Measurements from ENCODE around the gene GAL. TPM values are rescaled to one million over a fixed set of nuclear protein-coding genes. Genes with fewer than 3 reads are reported as not detected.

The GAL gene
- total and polyA plus RNA-seq, 11 donors: 0.35 to 7.0 (median 1.0) TPM; not detected in 6

GRCh38 chr11:68710409-68710808 is 26.1 kb downstream of the GAL start:
- 84 to 88% (median 85%) methylated on average over 11 of the region's 11 CpGs for WGBS, 4 donors
- DNase-seq (no peak), ATAC-seq (no peak)
- Histone ChIP-seq H3K4me1 (peaks cover 0 to 6% (median 0%) of the 10 kb centered on the region in 12 donors), H3K27me3 (peaks cover 0 to 17% (median 0%) of the 10 kb centered on the region in 9 donors), H3K36me3 (no peaks in the 10 kb centered on the region), H3K4me3 (no peak overlapping the region), H3K9me3 (no peaks in the 10 kb centered on the region), H3K27ac (no peak overlapping the region)
- intact Hi-C loops (cut with DNase I): no loop called here
- TF ChIP-seq CTCF (IDR thresholded peaks at IDR 0.05) (no peak), POLR2A (IDR thresholded peaks at IDR 0.05) (no peak)

GRCh38 chr11:68711114-68711513 is 26.8 kb downstream of the GAL start:
- no peak for DNase-seq
- intact Hi-C loops (cut with DNase I): no loop called here
- Histone ChIP-seq H3K9me3 (no peaks in the 10 kb centered on the region), H3K27me3 (peaks cover 0 to 14% (median 0%) of the 10 kb centered on the region in 9 donors), H3K4me1 (peaks cover 0 to 6% (median 0%) of the 10 kb centered on the region in 12 donors), H3K36me3 (no peaks in the 10 kb centered on the region), H3K4me3 (no peak overlapping the region), H3K27ac (no peak overlapping the region)
- no peak for ATAC-seq
- WGBS, 4 donors: 94 to 96% (median 95%) methylated on average over 8 of the region's 8 CpGs
- TF ChIP-seq POLR2A (IDR thresholded peaks at IDR 0.05) (no peak), CTCF (IDR thresholded peaks at IDR 0.05) (no peak)

- DNase-seq: no peak
- peaks cover 0 to 18% (median 0%) of the 10 kb centered on the region in 9 donors for H3K27me3 ChIP-seq
- no peak overlapping the region for H3K4me3 ChIP-seq
- no peaks in the 10 kb centered on the region for H3K36me3 ChIP-seq
- no peak overlapping the region for H3K27ac ChIP-seq
- H3K9me3 ChIP-seq: peaks cover 0 to under 1% (median 0%) of the 10 kb centered on the region in 12 donors
- peaks cover 0 to 6% (median 0%) of the 10 kb centered on the region in 12 donors for H3K4me1 ChIP-seq
- TF ChIP-seq POLR2A (IDR thresholded peaks at IDR 0.05) (no peak), CTCF (IDR thresholded peaks at IDR 0.05) (no peak)
- WGBS, 4 donors: 69 to 73% (median 71%) methylated on average over 22 to 23 of the region's 23 CpGs
- intact Hi-C loops (cut with DNase I): no loop called here
- no peak for ATAC-seq
Measured at GRCh38 chr11:68714060-68714856, 29.9 kb downstream of the GAL start.

- Histone ChIP-seq H3K27me3 (peaks cover 0 to 18% (median 0%) of the 10 kb centered on the region in 9 donors), H3K4me1 (peaks cover 0 to 6% (median 0%) of the 10 kb centered on the region in 12 donors), H3K36me3 (no peaks in the 10 kb centered on the region), H3K27ac (no peak overlapping the region), H3K4me3 (no peak overlapping the region), H3K9me3 (peaks cover 0 to 13% (median 0%) of the 10 kb centered on the region in 12 donors)
- no peak for ATAC-seq
- 88 to 93% (median 90%) methylated on average over 11 of the region's 11 CpGs for WGBS, 4 donors
- intact Hi-C loops (cut with DNase I): no loop called here
- TF ChIP-seq POLR2A (IDR thresholded peaks at IDR 0.05) (no peak), CTCF (IDR thresholded peaks at IDR 0.05) (no peak)
- no peak for DNase-seq
Measured at GRCh38 chr11:68715456-68716122, 31.2 kb downstream of the GAL start.

Data from heart left ventricle (tissue), 16 donors.